Cerebellar cortex (tissue), 1 donor: Measurements from ENCODE around the gene DNER.
"Not testable (repeated sequence)": the region's sequence is repeated elsewhere in the genome, so short reads cannot be mapped to it uniquely, and the experiment has no call there.

Source experiments
- DNase-seq: peaks from one replicate; pipeline ENCODE4 v3.0.0-alpha.2; 2015; ENCODE audit warnings: low spot score

DNER gene

GRCh38 chr2:229718057-229718456 is 3.7 kb upstream of the DNER start:
- DNase-seq: no peak

GRCh38 chr2:229715895-229716507 is 1.6 kb upstream of the DNER start:
- peak; percentile 85 for DNase-seq

GRCh38 chr2:229714736-229715541 is 584 bp upstream of the DNER start:
- DNase-seq: peak; percentile 70

- DNase-seq: peak; percentile 29
Measured at GRCh38 chr2:229713371-229714079, 830 bp downstream of the DNER start.

- peak; percentile 20 for DNase-seq
Measured at GRCh38 chr2:229712136-229712535, 2.2 kb downstream of the DNER start.

- no peak for DNase-seq
Measured at GRCh38 chr2:229708335-229708734, 6.0 kb downstream of the DNER start.

- DNase-seq: no peak
Measured at GRCh38 chr2:229703909-229704630, 10.3 kb downstream of the DNER start.

- no peak for DNase-seq
Measured at GRCh38 chr2:229701716-229702115, 12.6 kb downstream of the DNER start.

- DNase-seq: no peak
Measured at GRCh38 chr2:229701062-229701461, 13.3 kb downstream of the DNER start.

- DNase-seq: no peak
Measured at GRCh38 chr2:229695961-229696360, 18.4 kb downstream of the DNER start.

- DNase-seq: not testable (repeated sequence)
Measured at GRCh38 chr2:229693845-229694244, 20.5 kb downstream of the DNER start.

GRCh38 chr2:229691631-229692030 is 22.7 kb downstream of the DNER start:
- DNase-seq: no peak

GRCh38 chr2:229689307-229689839 is 25.0 kb downstream of the DNER start:
- no peak for DNase-seq

GRCh38 chr2:229688141-229688540 is 26.2 kb downstream of the DNER start:
- DNase-seq: no peak

- DNase-seq: no peak
Measured at GRCh38 chr2:229686122-229686919, 28.0 kb downstream of the DNER start.

- DNase-seq: no peak
Measured at GRCh38 chr2:229684942-229685562, 29.3 kb downstream of the DNER start.

GRCh38 chr2:229679393-229680125 is 34.8 kb downstream of the DNER start:
- no peak for DNase-seq

- DNase-seq: peak; percentile 22
Measured at GRCh38 chr2:229675569-229675968, 38.8 kb downstream of the DNER start.

GRCh38 chr2:229674830-229675530 is 39.4 kb downstream of the DNER start:
- no peak for DNase-seq
